Naive thymus-derived CD4-positive, alpha-beta T cell (primary cell): ENCODE results near the gene RPTOR. TPM values are rescaled to one million over a fixed set of nuclear protein-coding genes. Genes with fewer than 3 reads are reported as not detected.

Source experiments
- ATAC-seq: fragments of 150-1000 bp; cut with Tn5 transposase; 2 replicates; pipeline ENCODE4 v1.10.0; 2021; ENCODE audit warnings: mild to moderate bottlenecking, moderate library complexity
- CTCF ChIA-PET: fragments of 350-600 bp; sonication (Branson Sonifier 250); formaldehyde crosslinking; loops from one replicate; lab custom pipeline; 2021; ENCODE audit warnings: antibody characterized with exemption; lab: Charles Lee
- POLR2A ChIA-PET: fragments of 350-600 bp; sonication (Branson Sonifier 250); formaldehyde crosslinking; loops from one replicate; lab custom pipeline; 2021; ENCODE audit warnings: antibody characterized with exemption, inconsistent platforms; lab: Charles Lee
- DNase-seq, 9 donors: peaks; one replicate each; pipeline versions ENCODE4 v3.0.0 to v3.0.0-alpha.2; 2020 to 2022; ENCODE audit warnings: mixed read lengths in 1 of 9
- H3K27ac ChIP-seq: one replicate; pipeline ENCODE4 v1.7.0; 2013; ENCODE audit warnings: mild to moderate bottlenecking, low read depth, low read length, moderate library complexity
- H3K27me3 ChIP-seq, 2 donors: one replicate each; pipeline ENCODE4 v1.7.0; 2013; ENCODE audit warnings: low read length in 2 of 2, mild to moderate bottlenecking in 2 of 2, moderate library complexity in 2 of 2; ENCODE audit not compliant: control insufficient read depth in 2 of 2, insufficient read depth in 2 of 2
- H3K36me3 ChIP-seq, 3 experiments: 1 replicate in 2 of 3; 2 replicates in 1 of 3; pipeline ENCODE4 v1.7.0; 2013; ENCODE audit warnings: low read length in 3 of 3, mild to moderate bottlenecking in 3 of 3, moderate library complexity in 1 of 3; ENCODE audit not compliant: insufficient read depth in 3 of 3, control insufficient read depth in 2 of 3
- H3K4me1 ChIP-seq, 2 donors: one replicate each; pipeline ENCODE4 v1.7.0; 2013; ENCODE audit warnings: low read length in 2 of 2, mild to moderate bottlenecking in 2 of 2, moderate library complexity in 1 of 2; ENCODE audit not compliant: control insufficient read depth in 2 of 2, insufficient read depth in 2 of 2
- H3K4me3 ChIP-seq: 2 replicates; pipeline ENCODE4 v1.7.0; 2013; ENCODE audit warnings: mild to moderate bottlenecking, low read length
- H3K9me3 ChIP-seq, 3 experiments: 1 replicate in 2 of 3; 2 replicates in 1 of 3; pipeline ENCODE4 v1.7.0; 2013; ENCODE audit warnings: low read length in 3 of 3; ENCODE audit not compliant: control insufficient read depth in 2 of 3
- H3K27ac Mint-ChIP-seq, 9 donors: one replicate each; pipeline ENCODE4 v1.8.0; 2020 to 2022; ENCODE audit warnings: mixed read lengths in 9 of 9, mild to moderate bottlenecking in 8 of 9, moderate library complexity in 5 of 9, inconsistent platforms in 2 of 9
- H3K27me3 Mint-ChIP-seq, 5 donors: one replicate each; pipeline ENCODE4 v1.8.0; 2021 to 2022; ENCODE audit warnings: mixed read lengths in 5 of 5, mild to moderate bottlenecking in 1 of 5
- H3K36me3 Mint-ChIP-seq, 5 donors: one replicate each; pipeline ENCODE4 v1.8.0; 2020 to 2022; ENCODE audit warnings: mixed read lengths in 5 of 5, mild to moderate bottlenecking in 3 of 5, inconsistent platforms in 1 of 5
- H3K4me1 Mint-ChIP-seq, 7 donors: one replicate each; pipeline ENCODE4 v1.8.0; 2020 to 2022; ENCODE audit warnings: mixed read lengths in 7 of 7, mild to moderate bottlenecking in 3 of 7, inconsistent platforms in 1 of 7
- H3K4me3 Mint-ChIP-seq, 10 donors: one replicate each; pipeline ENCODE4 v1.8.0; 2020 to 2022; ENCODE audit warnings: mild to moderate bottlenecking in 10 of 10, mixed read lengths in 10 of 10, moderate library complexity in 6 of 10, inconsistent platforms in 2 of 10
- H3K9me3 Mint-ChIP-seq, 11 donors: one replicate each; pipeline ENCODE4 v1.8.0; 2020 to 2022; ENCODE audit warnings: mixed read lengths in 11 of 11, mild to moderate bottlenecking in 4 of 11, inconsistent platforms in 1 of 11, moderate library complexity in 1 of 11
- intact Hi-C, 2 donors: fragments of 100-400 bp; cut with micrococcal nuclease; formaldehyde crosslinking; loops; one replicate each; pipeline ENCODE4 v1.15.1; 2023
- polyA plus RNA-seq, 2 donors: library from polyadenylated mRNA; unstranded; fragments of 300-500 nt; fragmentation: Illumina TruSeq; gene quantifications; one replicate each; pipeline ENCODE4 v1.2.3, GENCODE V29; 2021
- total RNA-seq, 6 experiments: library from RNA in 5 of 6; stranded (reverse) in 5 of 6; gene quantifications; 1 replicate in 5 of 6; 2 replicates in 1 of 6; pipeline ENCODE4 v1.2.3 and lab custom pipeline; 2021 to 2026

The RPTOR gene
- total and polyA plus RNA-seq, 7 experiments from 2014 or later, result 10.9 to 89.8 (median 59.9) TPM

GRCh38 chr17:80793421-80793820 is 248.8 kb downstream of the RPTOR start:
- CTCF ChIA-PET, result interaction anchor here (0.5 to 1.2 kb wide), 2 partner anchors 18 to 186 kb away, joined by 3 read pairs; no protein-coding TSS in a partner anchor
- no peak for ATAC-seq
- H3K27me3 Mint-ChIP-seq, result no peaks in the 10 kb centered on the region
- Histone ChIP-seq H3K4me3 (no peak overlapping the region), H3K36me3 (peaks cover 0 to 13% (median 0%) of the 10 kb centered on the region in 3 experiments), H3K4me1 (peaks cover 38 to 46% of the 10 kb centered on the region in 2 donors), H3K27me3 (no peaks in the 10 kb centered on the region), H3K27ac (peak overlapping the region; percentile 10), H3K9me3 (no peaks in the 10 kb centered on the region)
- peaks cover 0 to 4% (median 1%) of the 10 kb centered on the region in 11 donors for H3K9me3 Mint-ChIP-seq
- POLR2A ChIA-PET, result interaction anchor here (0.8 to 5.8 kb wide), 5 partner anchors 10 to 50 kb away, joined by 3 to 43 read pairs (median 7); no protein-coding TSS in a partner anchor
- peak in 1 of 9 donors; percentile 17 for DNase-seq
- peaks cover 6 to 59% (median 36%) of the 10 kb centered on the region in 5 donors for H3K36me3 Mint-ChIP-seq
- H3K4me3 Mint-ChIP-seq, result peak overlapping the region in 7 of 10 donors; percentile 16 to 66 (median 59)
- peaks cover 41 to 84% (median 70%) of the 10 kb centered on the region in 7 donors for H3K4me1 Mint-ChIP-seq
- H3K27ac Mint-ChIP-seq, result peak overlapping the region; percentile 76 to 99 (median 86)
- intact Hi-C loops, result loop anchor here (5.0 kb wide), 3 partner anchors 36 to 99 kb away; no protein-coding TSS in a partner anchor

- Histone ChIP-seq H3K27me3 (no peaks in the 10 kb centered on the region), H3K4me3 (no peak overlapping the region), H3K36me3 (peaks cover 0 to 13% (median 0%) of the 10 kb centered on the region in 3 experiments), H3K9me3 (no peaks in the 10 kb centered on the region), H3K27ac (peak overlapping the region; percentile 10), H3K4me1 (peaks cover 34 to 42% of the 10 kb centered on the region in 2 donors)
- H3K36me3 Mint-ChIP-seq, result peaks cover 4 to 57% (median 33%) of the 10 kb centered on the region in 5 donors
- H3K4me1 Mint-ChIP-seq, result peaks cover 39 to 84% (median 66%) of the 10 kb centered on the region in 7 donors
- H3K4me3 Mint-ChIP-seq, result peak overlapping the region in 2 of 10 donors; percentile 48 to 60
- CTCF ChIA-PET, result interaction anchor here (0.5 to 1.2 kb wide), 2 partner anchors 19 to 186 kb away, joined by 3 read pairs; no protein-coding TSS in a partner anchor
- peak in 1 of 9 donors; percentile 13 for DNase-seq
- no peak for ATAC-seq
- H3K9me3 Mint-ChIP-seq, result peaks cover 0 to 3% (median 0%) of the 10 kb centered on the region in 11 donors
- intact Hi-C loops, result loop anchor here (5.0 kb wide), 3 partner anchors 37 to 98 kb away; no protein-coding TSS in a partner anchor
- peak overlapping the region; percentile 76 to 99 (median 86) for H3K27ac Mint-ChIP-seq
- H3K27me3 Mint-ChIP-seq, result no peaks in the 10 kb centered on the region
- POLR2A ChIA-PET, result interaction anchor here (0.8 to 5.8 kb wide), 6 partner anchors 10 to 51 kb away, joined by 3 to 43 read pairs (median 6); no protein-coding TSS in a partner anchor
Measured at GRCh38 chr17:80793851-80794267, 249.2 kb downstream of the RPTOR start.

GRCh38 chr17:80794281-80795089 is 249.8 kb downstream of the RPTOR start:
- H3K27ac ChIP-seq, result no peak overlapping the region
- ChIA-PET CTCF (interaction anchor here (0.6 to 1.2 kb wide), 2 partner anchors 19 to 117 kb away, joined by 3 read pairs; no protein-coding TSS in a partner anchor), POLR2A (interaction anchor here (0.6 to 5.8 kb wide), 4 partner anchors 10 to 33 kb away, joined by 3 to 43 read pairs (median 4); no protein-coding TSS in a partner anchor)
- H3K27me3 Mint-ChIP-seq, result no peaks in the 10 kb centered on the region
- H3K27me3 ChIP-seq, result no peaks in the 10 kb centered on the region
- H3K36me3 Mint-ChIP-seq, result peaks cover 4 to 57% (median 33%) of the 10 kb centered on the region in 5 donors
- H3K27ac Mint-ChIP-seq, result peak overlapping the region in 8 of 9 donors; percentile 20 to 99 (median 88)
- H3K9me3 Mint-ChIP-seq, result peaks cover 0 to 3% (median 0%) of the 10 kb centered on the region in 11 donors
- intact Hi-C loops, result loop anchor here (5.0 kb wide), 3 partner anchors 37 to 98 kb away; no protein-coding TSS in a partner anchor
- H3K4me3 Mint-ChIP-seq, result peak overlapping the region in 1 of 10 donors; percentile 48
- H3K36me3 ChIP-seq, result peaks cover 0 to 18% (median 0%) of the 10 kb centered on the region in 3 experiments
- no peaks in the 10 kb centered on the region for H3K9me3 ChIP-seq
- peaks cover 33 to 84% (median 63%) of the 10 kb centered on the region in 7 donors for H3K4me1 Mint-ChIP-seq
- ATAC-seq (no peak), DNase-seq (peak in 1 of 9 donors; percentile 12)
- H3K4me3 ChIP-seq, result no peak overlapping the region
- H3K4me1 ChIP-seq, result peaks cover 28 to 36% of the 10 kb centered on the region in 2 donors

GRCh38 chr17:80795090-80795580 is 250.5 kb downstream of the RPTOR start:
- Histone ChIP-seq H3K4me1 (peaks cover 21 to 29% of the 10 kb centered on the region in 2 donors), H3K27ac (no peak overlapping the region), H3K4me3 (no peak overlapping the region), H3K27me3 (no peaks in the 10 kb centered on the region), H3K36me3 (peaks cover 0 to 22% (median 0%) of the 10 kb centered on the region in 3 experiments), H3K9me3 (no peaks in the 10 kb centered on the region)
- ChIA-PET CTCF (interaction anchor here (0.6 kb wide), 1 partner anchor 117 kb away, joined by 3 read pairs; no protein-coding TSS in a partner anchor), POLR2A (interaction anchor here (0.6 to 5.8 kb wide), 2 partner anchors 9 to 17 kb away, joined by 3 to 43 read pairs; no protein-coding TSS in a partner anchor)
- no peak overlapping the region for H3K4me3 Mint-ChIP-seq
- ATAC-seq, result no peak
- H3K4me1 Mint-ChIP-seq, result peaks cover 27 to 81% (median 56%) of the 10 kb centered on the region in 7 donors
- H3K27me3 Mint-ChIP-seq, result no peaks in the 10 kb centered on the region
- H3K36me3 Mint-ChIP-seq, result peaks cover 4 to 53% (median 33%) of the 10 kb centered on the region in 5 donors
- intact Hi-C loops, result no loop called here
- peaks cover 0 to 3% (median 0%) of the 10 kb centered on the region in 11 donors for H3K9me3 Mint-ChIP-seq
- peak overlapping the region in 6 of 9 donors; percentile 12 to 99 (median 40) for H3K27ac Mint-ChIP-seq
- peak in 1 of 9 donors; percentile 6 for DNase-seq

GRCh38 chr17:80795754-80796153 is 251.1 kb downstream of the RPTOR start:
- intact Hi-C loops, result no loop called here
- H3K27ac ChIP-seq, result no peak overlapping the region
- CTCF ChIA-PET, result no interaction called here
- no peaks in the 10 kb centered on the region for H3K9me3 ChIP-seq
- no peak overlapping the region for H3K4me3 Mint-ChIP-seq
- POLR2A ChIA-PET, result interaction anchor here (0.6 kb wide), 1 partner anchor 8 kb away, joined by 3 read pairs; no protein-coding TSS in a partner anchor
- H3K36me3 ChIP-seq, result peaks cover 0 to 23% (median 0%) of the 10 kb centered on the region in 3 experiments
- H3K4me1 ChIP-seq, result peaks cover 15 to 23% of the 10 kb centered on the region in 2 donors
- peaks cover 21 to 78% (median 50%) of the 10 kb centered on the region in 7 donors for H3K4me1 Mint-ChIP-seq
- H3K27ac Mint-ChIP-seq, result peak overlapping the region in 3 of 9 donors; percentile 16 to 61 (median 53)
- H3K36me3 Mint-ChIP-seq, result peaks cover 4 to 49% (median 33%) of the 10 kb centered on the region in 5 donors
- DNase-seq (peak in 1 of 9 donors; percentile 14), ATAC-seq (no peak)
- no peaks in the 10 kb centered on the region for H3K27me3 Mint-ChIP-seq
- H3K9me3 Mint-ChIP-seq, result peaks cover 0 to 3% (median 0%) of the 10 kb centered on the region in 11 donors
- H3K4me3 ChIP-seq, result no peak overlapping the region
- no peaks in the 10 kb centered on the region for H3K27me3 ChIP-seq
